ENCODE data around the gene FOSL2.

FOSL2 gene

DNA sequence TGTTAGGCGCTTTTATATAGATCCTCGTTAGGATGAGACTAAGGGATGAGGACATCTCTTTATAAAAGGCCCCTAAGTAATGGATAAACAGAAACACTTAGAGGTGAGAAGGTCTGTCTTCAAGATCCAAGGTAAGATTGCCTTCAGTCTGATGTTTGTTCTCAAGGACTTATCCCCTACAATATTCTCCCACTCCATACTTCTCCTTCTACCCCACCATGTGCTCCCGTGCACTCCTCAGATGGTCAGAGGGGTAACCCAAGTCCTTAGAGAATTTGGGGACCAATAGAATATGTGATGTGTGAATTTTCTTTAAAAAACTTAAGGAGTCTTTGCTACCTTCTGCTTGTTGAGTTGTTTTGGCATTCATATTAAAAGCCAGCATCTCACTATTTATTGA lies 23.1 kb downstream of the FOSL2 start:
- TF ChIP-seq YY1 (tag by site-specific recombination; IDR thresholded peaks at IDR 0.05) = no peak
- TF ChIP-seq PATZ1 (tag by site-specific recombination; IDR thresholded peaks at IDR 0.05) = no peak
- no peak for TF ChIP-seq HIC1 (tag by site-specific recombination; IDR thresholded peaks at IDR 0.05)
- no peak for TF ChIP-seq ZNF175 (tag by site-specific recombination; IDR thresholded peaks at IDR 0.05)
- TF ChIP-seq IKZF3 (tag by site-specific recombination; IDR thresholded peaks at IDR 0.05) = no peak
- no peak for TF ChIP-seq SCRT2 (tag by site-specific recombination; IDR thresholded peaks at IDR 0.05)
- no peak for TF ChIP-seq ZNF16 (tag by site-specific recombination; IDR thresholded peaks at IDR 0.05; ENCODE audit: low read depth)
- TF ChIP-seq YY2 (tag by site-specific recombination; IDR thresholded peaks at IDR 0.05) = no peak
- TF ChIP-seq ZNF426 (tag by site-specific recombination; IDR thresholded peaks at IDR 0.05) = no peak
- no peak for TF ChIP-seq RBAK (tag by site-specific recombination; IDR thresholded peaks at IDR 0.05)
- TF ChIP-seq TRIM28 (IDR thresholded peaks at IDR 0.05; ENCODE audit: borderline replicate concordance, low read length) = no peak
- TF ChIP-seq ZNF341 (tag by site-specific recombination; IDR thresholded peaks at IDR 0.05; ENCODE audit: low read depth) = no peak
- TF ChIP-seq ZNF677 (tag by site-specific recombination; IDR thresholded peaks at IDR 0.05) = no peak
- no peak for TF ChIP-seq TCF7L2 (IDR thresholded peaks at IDR 0.05; ENCODE audit: borderline replicate concordance, low read depth, low read length)
- no peak for TF ChIP-seq ZBTB11 (tag by site-specific recombination; conservative IDR thresholded peaks at IDR 0.05; ENCODE audit: low read depth)
- no peak for TF ChIP-seq ZNF623 (tag by site-specific recombination; IDR thresholded peaks at IDR 0.05)
- no peak for TF ChIP-seq ZNF629 (tag by site-specific recombination; IDR thresholded peaks at IDR 0.05)
- TF ChIP-seq ZNF184 (tag by site-specific recombination; IDR thresholded peaks at IDR 0.05) = no peak
- no peak for TF ChIP-seq ZNF596 (tag by site-specific recombination; IDR thresholded peaks at IDR 0.05)
- TF ChIP-seq ZNF843 (tag by site-specific recombination; IDR thresholded peaks at IDR 0.05) = no peak
- POLR2A ChIA-PET = no interaction called here

More for the DNA sequence above, 23.1 kb downstream of the FOSL2 start:
- no peak overlapping the region for H3K4me3 ChIP-seq (ENCODE audit: low read depth, low read length)
- no peaks in the 10 kb centered on the region for H3K4me1 ChIP-seq (ENCODE audit: control insufficient read depth, insufficient read depth, low read length)
- H3K27ac ChIP-seq (ENCODE audit: extremely low read depth, low read depth, low read length) = no peak overlapping the region
- CTCF ChIA-PET = no interaction called here
- H3K9me3 ChIP-seq (ENCODE audit: control insufficient read depth, insufficient read depth, low read depth, low read length) = no peaks in the 10 kb centered on the region
- H3K36me3 ChIP-seq (ENCODE audit: control insufficient read depth in 2 of 2, insufficient read depth in 1 of 2, low read length in 2 of 2) = peaks cover 2 to 38% of the 10 kb centered on the region in 2 experiments; a peak in 2 of 3 replicates

All from HEK293 (cell line).